Medulla oblongata (tissue), 1 donor: ENCODE results near the gene HDAC4.

Source experiments
- DNase-seq: peaks from one replicate; pipeline ENCODE4 v3.0.0-alpha.2; 2015; ENCODE audit errors: extremely low spot score

HDAC4 gene

DNA sequence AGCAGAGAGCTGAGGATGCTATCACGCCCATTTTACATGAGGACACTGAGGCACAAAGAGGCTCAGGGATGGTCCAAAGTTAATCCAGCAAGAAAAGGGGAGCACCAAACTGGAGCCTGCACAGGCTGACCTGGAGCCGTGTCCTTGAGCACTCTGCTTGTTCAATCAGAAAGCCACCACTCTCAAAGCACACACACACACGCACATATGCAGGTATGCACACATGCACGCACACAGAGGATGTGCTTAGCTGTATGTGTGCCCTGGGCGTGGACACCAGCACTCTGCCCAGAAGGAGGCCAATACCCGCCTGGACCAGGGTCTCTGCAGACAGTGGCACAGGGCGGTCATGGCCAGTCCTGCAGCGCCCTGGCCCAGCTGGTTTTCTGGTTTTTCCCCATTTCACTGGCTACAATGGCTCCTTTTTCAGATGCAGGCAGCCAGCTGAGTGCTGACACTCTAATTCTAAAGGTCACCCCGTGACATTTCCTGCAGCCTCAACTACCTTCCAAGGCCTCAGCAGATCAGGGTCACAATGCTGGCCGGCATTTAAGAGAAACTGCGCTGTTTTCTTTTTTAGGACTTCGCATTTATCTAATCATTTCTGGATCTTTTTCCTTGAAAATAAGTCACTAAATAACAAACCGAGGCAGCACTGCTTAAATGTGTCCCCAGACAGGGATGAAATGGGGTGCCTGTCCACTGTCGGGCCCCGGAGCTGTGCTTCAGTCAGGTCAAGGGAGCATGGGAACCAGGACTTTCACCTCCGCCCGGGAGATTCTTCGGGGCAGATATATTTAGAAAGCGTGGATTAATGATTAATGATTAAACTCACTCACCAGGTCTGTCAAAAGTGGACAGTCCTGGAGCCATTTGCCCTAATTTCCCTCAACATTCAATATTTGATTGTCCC lies 104.5 kb downstream of the HDAC4 start:
- peak; percentile 83 for DNase-seq

DNA sequence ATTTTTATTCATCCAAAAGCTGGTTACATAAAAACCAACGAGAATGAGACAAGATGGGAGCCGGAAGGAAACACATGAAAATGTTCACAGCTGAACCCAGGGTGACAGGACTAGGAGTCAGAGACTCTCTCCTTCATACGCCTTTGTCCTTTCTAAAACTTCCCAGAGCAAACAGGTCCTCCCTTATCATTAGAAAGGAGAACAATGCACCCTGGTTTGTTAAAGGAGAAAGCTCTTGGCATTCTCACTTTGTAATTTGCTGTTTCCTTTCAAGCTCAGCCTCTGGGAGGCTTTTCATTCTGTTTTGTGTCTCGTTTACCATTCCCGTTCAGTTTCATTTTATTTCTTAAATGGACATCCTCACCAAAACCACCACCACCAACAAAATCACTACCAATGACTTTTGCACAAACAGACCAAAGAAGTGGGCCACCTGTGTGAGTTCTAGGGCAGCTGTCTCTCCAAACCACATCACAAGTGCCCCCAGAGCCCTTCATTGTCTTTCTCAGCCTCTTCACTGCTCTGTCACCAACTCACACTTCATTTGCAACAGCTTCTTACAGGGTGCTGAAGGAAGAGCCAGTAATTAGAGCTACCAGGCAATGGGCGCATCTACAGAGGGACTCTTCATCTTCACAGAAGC lies 105.3 kb downstream of the HDAC4 start:
- no peak for DNase-seq

DNA sequence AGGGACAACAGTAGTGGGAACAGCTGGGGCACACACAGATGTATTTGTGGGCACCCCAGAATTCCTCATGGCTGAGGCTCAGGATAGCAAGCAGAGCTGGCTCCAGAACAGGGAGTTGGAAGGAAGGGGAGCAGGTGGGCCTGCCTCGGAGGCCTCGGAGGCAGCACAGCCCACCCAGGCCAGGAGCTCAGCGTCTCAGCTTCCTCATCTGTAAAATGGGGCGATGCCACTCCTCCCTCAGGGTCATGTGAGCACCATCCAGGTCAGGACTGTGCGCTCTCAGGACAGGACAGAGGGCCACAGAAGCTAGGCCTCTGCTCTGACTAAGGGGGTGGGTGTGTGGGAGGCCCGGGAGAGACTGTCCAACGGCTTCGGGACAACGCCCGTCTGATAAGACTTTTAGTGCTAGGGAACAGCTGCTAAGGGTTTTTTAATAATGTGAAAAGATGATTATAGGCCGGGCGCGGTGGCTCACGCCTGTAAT lies 106.2 kb downstream of the HDAC4 start:
- no peak for DNase-seq

DNA sequence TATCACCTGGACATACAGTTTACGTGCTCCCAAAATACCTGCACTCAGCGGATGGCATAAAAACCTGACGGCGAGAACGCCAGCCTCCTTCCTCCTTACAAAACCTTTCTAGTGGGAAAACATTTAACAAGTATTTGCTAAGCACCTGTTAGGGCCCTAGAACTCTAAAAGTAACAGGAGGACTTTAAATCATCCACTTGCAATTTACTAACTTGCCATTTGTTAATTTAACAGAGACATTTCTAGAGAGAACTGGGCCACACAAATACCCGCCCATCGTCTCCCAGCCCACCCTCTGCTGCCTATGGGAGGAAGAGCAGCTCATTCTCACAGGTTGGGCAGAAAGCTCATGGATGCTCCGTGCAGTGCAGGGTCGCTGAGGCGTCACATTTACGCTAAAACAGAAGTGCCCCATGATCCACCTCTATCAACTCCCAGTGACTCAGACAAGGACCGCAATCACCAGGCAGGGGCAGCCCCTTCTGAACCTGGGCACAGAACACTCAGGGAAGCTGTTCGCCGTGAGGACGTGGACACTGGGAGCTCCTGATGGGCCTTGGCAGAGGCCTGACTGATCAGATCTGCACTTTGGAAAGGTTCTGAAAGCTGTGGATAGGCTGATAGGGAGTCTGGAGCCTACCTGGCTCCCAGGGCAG lies 106.9 kb downstream of the HDAC4 start:
- no peak for DNase-seq

DNA sequence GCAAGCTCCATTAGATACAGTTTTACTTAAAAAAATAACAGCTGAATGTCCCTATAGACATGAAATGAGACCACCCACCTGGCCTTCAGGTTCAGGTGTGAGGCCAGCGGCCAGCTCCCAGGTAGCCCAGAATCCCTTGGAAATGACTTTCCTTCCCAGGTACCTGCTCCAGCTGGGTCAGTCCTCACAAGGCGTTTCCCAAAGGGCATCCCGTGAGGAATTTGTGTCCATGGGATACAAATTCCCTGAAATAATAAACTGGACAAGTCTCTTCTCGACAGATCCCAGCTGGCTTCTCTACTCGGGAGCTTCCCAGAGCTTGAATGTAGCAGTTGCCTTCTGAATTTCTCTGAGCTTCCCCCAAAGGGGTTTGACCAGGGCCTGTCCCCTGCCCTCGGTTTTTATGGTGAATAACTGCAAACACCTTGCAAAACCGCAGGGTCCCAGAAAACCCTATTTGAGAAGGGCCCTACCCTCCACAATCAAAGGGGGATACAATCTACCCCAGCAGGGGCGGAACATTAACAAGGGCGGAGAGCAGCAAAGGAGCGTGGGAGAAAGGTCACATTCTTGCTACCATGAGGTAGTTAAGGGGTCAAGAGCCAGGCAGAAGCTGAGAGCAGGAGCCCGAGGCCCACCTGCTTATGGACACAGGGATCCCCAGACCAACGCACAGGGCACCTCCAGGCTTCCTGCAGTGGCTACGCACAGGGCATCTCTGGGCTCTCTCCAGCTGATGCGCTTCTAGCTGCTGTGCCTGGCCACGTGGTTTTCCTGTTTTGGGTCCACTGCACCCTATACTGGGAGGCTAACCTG lies 107.7 kb downstream of the HDAC4 start:
- DNase-seq, result no peak

DNA sequence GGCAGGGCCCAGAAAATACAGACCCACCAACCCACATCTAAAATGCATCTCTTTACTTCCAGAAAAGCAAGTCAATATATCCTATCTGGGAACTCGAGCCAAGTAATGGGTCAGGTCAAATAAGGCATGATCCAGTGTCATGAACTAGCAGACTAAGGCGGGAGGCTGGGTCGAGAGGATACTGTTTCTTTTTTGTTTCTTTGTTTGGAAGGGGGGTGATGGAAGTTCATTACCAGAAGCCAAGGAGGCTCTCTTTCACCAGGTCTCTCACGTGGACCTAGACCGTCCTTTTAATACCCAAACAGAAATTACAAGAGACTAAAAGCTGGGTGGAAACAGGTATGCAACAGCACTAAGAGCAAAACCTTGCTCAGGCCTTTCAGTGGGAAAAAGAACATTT lies 108.3 kb downstream of the HDAC4 start:
- DNase-seq, result no peak

DNA sequence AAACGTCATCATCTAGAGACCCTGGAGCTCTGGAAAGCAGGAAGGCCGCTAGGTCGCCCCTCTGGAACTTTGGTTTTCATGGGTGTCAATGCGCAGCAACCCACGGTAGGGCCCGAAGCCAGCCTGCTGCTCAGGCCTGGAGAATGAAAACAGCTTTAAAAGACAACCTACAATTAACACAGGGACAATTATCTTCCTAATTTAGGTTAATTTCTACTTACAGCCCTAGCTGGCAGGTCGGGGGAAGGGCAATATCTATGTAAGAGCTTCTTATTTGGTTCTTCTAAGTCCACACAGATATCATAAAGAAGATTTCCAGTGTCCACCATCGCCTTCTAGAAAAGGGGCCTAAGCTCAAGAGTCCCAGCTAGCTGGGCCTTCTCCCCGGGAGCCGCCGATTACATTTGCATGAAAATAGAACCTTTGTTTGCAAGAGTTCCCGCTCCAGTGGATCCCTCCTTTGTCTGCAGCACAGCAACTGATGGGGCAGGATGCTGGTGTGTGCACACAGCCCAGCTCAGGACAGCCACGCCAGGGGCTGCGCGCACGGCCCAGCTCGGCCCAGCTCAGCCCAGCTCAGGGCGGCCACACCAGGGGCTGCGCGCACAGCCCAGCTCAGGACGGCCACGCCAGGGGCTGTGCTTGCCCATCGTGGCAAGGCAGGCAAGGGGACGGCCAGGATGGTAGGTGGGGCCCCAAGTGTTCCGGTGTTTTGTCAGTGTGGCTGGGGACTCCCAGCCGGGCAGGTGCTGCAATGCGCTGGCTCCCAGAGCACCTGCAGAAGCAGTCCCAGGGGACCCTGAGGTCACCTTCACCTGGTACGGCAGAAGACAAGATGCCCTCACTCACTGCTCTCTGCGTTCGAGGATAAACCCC lies 109.1 kb downstream of the HDAC4 start:
- DNase-seq, result peak; percentile 82

DNA sequence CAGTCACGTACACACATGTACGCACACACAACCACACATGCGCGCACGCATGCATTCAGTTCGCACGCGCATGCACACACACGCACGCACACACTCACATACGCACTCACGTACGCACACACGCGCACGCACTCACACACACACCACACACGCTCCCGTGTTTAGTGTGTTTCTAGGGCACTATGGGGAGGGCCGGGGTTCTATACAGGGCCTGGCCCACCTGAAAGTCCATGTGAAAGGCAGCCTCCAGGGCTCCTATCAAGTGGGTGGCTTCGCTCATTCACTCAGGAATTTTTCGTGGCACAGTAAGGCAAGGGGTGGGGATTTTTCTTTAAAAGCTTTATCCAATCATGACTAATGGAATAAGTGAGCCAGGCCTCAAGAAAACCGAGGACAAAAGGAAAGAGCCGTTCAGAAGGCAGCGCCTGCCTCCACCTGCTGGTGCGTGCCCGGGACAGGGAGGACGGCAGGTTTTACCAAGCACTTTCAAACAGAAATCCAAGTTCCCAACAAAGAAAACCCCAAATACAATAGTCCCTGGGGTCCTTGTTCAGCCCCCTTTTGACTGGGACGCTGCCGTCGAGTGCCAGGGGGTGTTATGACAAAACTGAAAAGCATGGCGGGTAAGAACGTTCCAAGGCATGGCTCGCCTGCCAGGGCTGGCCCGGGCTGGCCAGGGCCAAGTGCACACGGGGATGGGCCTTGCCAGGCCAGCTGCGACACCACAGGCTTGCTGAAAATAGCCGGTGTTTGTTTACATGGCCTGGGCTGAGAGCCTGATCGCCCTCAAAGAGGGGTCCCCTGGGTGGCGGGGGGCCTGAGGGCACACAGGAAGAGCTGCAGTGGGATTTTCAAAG lies 110.0 kb downstream of the HDAC4 start:
- DNase-seq, result no peak

DNA sequence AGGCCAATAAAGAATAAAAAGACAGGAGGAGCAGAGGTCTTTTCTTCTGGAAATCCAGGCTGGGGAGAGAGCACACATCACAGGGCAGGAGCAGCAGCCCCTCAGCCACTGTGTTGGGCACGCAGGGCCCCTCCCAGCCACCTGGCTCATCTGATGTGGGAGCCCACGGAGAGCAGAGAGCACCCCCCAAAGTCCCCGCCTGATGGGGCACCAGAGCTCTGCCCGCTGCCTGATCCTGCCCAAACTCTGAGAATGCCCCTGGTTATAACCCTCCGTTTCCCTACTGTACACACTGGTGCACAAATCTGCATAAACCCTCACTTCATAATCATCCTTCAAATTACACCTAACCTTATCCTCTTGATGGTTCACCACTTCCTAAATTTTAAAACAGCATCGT lies 111.3 kb downstream of the HDAC4 start:
- DNase-seq, result no peak

DNA sequence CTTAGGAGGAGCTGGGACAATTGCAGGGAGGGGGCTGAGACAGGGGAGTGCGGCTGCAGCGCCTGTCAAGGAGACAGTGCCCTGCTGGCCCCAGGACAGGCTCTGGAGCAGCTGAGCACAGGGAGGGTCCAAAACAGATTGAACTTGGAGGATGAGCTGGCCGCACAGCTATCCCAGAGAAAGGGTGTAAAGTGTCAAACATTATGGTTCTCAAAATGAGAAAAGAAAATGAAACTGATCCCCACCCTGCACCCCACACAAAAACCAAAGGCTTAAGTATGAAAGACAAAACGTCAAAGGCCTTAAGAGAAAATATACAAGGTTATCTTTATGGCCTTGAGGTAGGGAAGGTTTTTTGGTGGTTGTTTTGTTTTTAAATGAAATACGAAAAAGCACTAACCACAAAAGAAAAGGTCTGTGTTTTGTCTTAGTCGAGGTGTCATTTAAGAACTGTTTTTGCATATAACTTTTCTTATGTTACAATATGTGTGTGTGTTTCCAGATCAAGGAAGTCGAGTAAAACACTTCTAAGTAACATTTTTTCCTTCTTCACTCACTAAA lies 111.8 kb downstream of the HDAC4 start:
- no peak for DNase-seq

DNA sequence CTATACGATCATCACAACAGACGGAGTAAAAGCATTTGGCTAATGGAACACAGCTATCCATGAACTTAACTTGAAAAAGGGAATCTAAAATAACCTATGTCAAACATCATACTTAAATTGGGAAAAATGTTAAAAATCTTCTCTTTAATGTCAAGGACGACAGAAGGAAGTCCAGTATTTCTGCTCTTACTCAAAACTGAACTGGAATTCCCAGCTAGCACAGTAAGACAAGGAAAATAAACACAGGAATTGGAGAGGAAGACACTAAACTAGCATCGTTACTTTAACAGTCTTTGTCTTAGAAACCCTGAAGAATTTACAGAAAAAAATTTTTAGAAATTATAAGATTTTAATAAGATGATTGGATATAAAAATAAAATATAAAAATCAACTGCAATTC lies 112.6 kb downstream of the HDAC4 start:
- DNase-seq, result no peak

DNA sequence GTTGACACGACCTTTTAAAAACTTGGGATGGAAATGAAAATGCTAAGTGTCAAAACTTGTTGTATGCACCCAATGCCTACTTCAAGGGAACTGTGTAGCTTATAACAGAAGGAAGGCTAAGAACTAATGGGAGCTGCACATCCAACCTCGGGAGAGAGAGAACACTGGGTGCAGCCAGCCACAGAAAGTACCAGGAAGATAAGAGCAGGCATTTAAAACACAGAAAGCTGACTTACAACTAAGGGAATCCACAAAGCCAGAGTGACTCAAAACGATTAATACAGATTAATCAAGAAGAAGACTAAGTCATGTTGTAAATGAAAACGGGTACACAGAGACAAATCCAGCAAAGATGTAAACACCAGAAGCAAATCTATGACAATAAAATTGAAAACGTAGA lies 113.4 kb downstream of the HDAC4 start:
- DNase-seq, result no peak

DNA sequence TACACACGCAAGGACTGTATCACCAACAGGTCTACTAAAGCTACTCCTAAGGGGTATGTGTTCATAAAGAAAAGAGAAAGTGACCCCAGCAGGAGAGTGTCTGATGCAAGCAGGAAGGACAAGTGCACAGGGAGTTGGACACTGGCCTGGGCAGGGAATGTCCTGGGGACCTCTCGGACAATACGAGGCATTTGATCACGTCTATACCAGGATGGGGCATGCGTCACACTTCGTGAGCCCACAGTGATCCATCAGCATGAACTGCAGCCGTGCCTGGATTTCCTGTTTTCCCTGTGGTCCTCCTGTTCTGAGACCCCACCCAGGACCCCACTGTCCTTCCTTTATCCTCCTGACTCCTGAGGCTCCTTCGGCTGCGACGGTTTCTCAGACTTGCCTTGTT lies 113.9 kb downstream of the HDAC4 start:
- DNase-seq, result no peak

DNA sequence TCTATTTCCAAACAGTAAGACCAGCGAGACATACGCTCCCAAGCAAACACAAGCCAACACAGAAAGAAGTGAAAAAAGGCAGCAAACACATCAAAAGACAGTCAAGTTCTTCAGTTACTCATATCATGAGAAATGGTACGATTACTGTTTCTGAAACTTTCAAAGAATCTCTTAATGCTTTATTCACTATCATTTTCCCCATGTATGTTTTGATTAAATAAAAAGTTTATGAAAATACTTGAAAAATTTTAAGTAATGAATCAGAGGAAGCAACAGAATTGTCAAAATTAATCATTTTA lies 114.9 kb downstream of the HDAC4 start:
- no peak for DNase-seq

DNA sequence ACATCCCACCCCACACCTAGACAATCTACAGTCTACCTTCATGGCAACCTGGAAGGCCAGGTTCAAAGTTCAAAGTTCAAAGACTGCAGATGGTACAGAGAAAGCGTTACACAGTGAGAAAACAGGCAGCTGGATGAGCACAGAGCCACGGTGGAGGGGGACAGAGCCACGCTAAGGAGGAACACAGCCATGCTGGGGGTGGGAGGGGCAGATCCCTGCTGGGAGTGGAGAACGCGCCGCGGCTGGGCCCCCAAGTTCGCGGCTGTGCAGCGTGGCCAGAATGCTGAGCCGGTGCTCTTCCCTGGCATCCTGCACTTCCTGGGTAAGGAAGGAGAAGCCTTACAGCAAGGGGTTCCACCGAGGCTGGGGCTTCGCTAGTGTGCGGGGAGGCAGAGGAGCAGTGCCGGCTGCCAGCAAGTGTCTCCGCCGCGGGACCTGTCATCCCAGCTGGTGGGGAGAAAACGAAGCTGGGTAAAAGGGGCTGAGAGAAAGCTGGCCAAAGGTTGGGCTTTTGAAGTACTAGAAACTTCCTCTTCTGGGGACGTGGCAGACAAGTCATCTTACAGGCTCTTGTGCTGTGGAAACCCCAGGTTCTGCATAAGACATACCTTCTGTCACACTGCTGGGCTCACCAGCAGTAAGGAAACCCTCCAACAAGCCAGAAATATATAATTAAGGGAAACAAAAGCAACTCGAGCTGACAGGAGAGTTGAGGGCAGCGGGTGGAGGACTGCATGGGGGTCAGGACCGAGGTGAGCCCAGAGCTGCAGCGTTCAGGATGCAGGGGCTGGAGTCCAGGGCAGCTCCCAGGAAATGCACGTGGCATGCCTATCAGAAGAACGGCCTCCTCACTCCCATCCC lies 115.5 kb downstream of the HDAC4 start:
- DNase-seq, result no peak

DNA sequence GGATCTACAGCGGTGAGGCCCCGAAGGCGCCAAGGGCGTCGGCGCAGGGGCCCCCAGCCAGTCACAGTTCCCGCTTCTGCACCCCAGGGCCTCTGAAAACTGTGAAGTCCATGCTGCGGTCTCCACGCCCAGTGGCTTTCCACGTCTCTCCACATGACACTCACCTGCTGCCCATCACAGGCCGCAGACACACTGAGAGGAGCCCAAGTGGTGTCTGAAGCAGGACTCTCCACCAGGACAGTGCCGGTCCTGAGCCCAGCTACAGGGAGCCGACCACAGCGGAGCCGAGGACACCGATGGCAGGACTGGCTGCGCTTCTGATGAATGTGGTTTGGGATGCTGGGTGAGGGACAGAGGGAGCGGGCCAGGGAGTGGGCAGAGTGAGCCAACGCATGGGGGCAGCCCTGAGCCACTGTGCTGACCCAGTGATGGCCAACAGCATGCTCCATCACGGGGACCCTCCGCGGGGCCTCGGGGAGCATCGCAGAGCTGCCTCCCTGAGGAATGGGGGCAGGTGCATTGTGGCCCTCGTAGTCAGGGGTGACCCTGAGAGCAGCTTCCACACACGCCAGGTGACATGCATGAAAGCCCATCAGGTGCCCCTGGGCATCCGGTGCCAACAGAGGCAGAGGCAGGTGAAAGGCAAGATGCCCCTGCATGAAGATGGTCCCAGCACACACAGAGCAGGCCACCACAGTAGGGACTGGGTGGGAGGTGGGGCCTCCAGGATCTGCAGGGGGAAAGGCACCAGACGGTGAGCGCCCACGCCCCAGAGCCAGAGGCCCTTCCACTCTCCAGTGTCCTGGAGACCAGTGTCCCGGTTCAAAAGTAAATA lies 116.6 kb downstream of the HDAC4 start:
- no peak for DNase-seq

DNA sequence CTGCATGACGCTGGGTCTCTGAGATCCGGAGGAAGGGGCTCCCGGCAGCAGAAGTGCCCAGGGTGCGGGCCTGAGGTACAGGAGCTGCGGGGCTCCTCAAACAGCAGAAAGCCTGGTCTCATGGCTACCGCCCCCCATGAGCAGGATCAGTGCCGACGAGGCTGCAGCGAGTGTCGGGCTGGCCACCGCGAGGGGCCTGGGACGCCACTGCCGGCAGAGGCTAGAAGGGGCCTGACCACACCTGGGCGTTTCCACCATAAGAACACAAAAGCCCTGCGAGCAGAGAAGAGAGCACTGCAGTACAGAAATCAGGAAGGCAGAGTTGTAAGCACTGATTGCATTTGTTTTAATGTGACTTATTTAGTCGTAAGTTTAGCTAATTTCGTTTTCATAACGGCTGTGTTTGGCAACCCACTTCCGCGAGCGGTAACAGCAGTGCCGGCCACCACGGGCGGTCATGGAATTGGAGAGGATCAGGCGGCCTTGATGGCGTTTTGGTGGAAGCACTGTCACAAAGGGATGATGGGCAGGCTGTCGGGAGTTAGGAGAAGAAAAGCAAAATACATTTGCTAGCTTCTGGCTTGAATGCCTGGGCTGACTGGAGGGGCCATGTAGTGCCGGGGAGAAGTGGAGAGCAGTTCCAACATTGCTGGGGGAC lies 117.4 kb downstream of the HDAC4 start:
- no peak for DNase-seq
